ENCODE results near the gene FN1.
"Not testable (repeated sequence)": the region's sequence is repeated elsewhere in the genome, so short reads cannot be mapped to it uniquely, and the experiment has no call there.

The FN1 gene

DNA sequence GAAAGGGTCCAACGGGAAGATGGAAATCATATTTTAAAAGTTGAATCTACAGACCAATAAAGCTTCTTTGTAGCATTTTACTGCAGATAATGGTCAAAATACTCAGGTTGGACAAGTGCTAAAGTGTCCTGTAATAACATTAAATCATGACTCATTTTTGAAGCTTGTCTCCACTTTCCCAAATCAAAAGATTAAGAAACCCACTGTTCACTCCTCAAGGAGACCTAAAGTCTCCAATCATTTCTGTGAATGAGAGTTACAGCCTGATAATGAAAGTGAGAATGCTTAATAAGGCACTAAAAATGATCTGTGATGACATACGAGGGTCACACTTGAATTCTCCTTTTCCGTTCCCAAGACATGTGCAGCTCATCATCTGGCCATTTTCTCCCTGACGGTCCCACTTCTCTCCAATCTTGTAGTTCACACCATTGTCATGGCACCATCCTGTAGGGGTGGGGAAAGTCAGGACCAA, 70.6 kb downstream of the FN1 start:
- no peak for DNase-seq (ENCODE audit: low read depth)

- no peak for DNase-seq (ENCODE audit: low read depth)
These were observed 71.4 kb downstream of the FN1 start for GRCh38 chr2:215364157-215365155.

- no peak for DNase-seq (ENCODE audit: low read depth)
These were observed 72.3 kb downstream of the FN1 start for GRCh38 chr2:215363461-215364156.

GRCh38 chr2:215363039-215363438, 72.8 kb downstream of the FN1 start:
- DNase-seq (ENCODE audit: low read depth), result no peak

DNA sequence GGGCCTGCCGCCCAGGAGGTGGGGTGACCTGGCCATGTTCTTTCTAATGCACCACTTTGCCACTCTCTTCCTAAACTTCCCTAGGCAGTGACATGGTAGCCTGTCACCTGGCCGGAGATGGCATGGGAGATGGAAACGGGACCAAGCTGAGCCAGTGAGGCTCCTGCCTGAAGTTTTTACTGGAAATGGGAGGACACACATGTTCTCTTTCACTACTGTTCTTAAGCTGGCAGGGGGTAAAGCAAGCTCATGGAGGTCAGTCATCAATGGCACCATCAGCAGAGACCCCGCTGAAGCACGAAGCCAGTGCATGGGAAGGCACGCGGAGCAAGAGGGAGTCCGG, 73.3 kb downstream of the FN1 start:
- DNase-seq (ENCODE audit: low read depth), result no peak

DNA sequence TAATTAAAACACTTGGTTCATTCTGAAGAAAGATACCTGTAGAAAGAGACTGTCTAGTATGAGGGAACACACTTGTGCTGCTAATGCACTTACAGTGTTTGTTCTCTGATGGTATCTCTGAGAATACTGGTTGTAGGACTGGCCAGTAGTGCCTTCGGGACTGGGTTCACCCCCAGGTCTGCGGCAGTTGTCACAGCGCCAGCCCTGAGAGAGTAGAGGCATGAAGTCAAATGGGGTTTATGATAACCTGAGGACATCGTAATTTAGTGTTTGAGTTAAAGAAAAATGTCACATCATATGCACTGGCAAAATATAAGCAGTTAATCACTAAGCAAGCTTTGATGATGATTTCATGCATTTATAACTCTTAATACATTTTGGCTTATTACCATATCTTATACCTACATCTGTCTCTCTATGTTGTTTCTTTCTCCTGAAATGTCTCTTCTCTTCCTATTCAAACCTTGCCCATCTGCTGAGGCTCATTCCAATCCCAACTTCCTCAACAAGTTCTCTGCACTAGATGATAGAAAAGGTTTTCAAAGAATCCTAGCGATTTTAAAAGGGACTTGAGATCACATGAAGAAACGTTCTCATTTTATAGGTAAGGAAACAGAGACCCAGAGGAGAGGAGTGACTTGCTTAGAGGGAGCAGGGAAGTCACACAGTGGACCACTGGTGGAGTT, 73.8 kb downstream of the FN1 start:
- no peak for DNase-seq (ENCODE audit: low read depth)

DNA sequence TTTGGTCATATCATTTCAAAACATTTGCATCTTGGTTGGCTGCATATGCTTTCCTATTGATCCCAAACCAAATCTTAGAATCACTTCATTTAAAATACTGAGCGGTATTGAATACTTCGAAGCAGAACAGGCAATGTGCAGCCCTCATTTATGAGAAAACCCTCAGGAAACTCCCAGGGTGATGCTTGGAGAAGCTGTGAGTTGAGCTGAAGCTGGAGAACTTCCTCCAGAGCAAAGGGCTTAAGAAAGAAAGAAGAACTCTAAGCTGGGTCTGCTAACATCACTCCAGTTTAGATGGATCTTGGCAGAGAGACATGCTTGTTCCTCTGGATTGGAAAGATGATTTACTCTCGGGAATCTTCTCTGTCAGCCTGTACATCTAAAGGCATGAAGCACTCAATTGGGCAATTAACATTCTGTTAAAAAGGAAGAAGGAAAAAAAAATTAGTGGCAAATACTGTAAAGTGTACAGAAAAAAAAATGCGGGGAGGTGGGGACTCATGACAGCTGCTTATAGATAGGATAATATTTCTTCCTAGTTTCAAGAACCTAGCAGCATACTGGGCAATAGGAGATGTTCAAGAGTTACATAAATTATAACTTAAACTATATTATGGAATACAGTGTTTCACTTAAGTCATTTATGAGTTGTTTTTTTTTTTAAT, 74.5 kb downstream of the FN1 start:
- DNase-seq (ENCODE audit: low read depth), result no peak

DNA sequence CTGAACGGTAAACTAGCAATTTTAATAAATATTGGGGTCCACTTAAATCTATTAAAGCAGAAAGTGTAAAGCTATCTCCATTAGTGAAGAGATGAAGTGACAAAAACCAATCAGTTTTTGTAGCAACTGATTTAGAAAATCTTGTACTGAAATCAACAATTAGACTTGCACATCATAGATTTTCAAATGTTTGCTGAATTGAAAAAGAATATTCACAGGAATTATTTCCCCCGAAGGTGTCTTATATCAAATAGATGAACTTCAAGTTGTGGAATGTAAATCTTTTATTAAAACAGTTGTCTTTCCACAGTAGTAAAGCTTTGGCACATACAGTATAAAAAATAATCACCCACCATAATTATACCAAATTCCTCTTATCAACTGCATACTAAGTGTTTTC, 75.3 kb downstream of the FN1 start:
- DNase-seq (ENCODE audit: low read depth), result no peak

DNA sequence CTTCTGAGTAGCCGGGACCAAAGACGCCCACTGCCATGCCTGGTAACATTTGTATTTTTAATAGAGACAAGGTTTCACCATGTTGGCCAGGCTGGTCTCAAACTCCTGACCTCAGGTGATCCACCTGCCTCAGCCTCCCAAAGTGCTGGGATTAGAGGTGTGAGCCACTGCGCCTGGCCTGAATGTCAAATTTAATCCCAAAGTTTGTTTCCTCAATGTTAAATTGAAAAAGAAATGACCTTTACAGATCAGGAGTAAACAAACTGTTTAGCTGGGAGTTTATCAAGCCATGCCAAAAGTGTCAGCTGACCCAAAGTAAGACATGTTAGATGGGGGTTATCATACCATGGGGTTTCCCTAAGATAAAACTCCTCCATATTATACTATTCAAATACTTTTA, 75.8 kb downstream of the FN1 start:
- not testable (repeated sequence) for DNase-seq (ENCODE audit: low read depth)

GRCh38 chr2:215359576-215359922, 76.3 kb downstream of the FN1 start:
- no peak for DNase-seq (ENCODE audit: low read depth)

DNA sequence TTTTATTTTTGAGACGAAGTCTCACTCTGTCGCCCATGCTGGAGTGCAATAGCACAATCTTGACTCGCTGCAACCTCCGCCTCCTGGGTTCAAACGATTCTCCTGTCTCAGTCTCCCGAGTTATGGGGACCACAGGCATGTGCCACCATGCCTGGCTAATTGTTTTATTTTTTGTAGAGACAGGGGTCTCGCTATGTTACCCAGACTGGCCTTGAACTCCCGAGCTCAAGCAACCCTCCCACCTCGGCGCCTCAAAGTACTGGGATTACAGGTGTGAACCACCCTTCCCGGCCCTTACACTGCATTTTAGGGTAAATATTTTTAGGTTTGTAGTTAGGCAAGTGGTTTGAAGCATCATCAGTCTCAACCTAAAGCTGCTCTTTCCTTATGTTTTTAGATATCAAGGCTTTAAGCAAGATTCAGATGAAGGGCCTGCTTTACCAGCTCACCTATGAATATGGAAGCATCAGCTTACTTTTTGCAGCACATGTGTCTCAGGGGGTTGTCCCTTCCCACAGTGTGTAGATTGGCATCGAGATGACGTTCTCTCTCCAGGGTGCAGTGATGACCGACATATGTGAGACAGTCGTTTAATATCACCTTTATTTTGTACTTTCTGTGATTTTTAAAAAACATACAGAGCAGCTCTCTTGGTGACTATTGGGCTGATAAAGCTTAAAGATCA, 76.8 kb downstream of the FN1 start:
- DNase-seq (ENCODE audit: low read depth), result no peak

- DNase-seq (ENCODE audit: low read depth), result no peak
These were observed 77.5 kb downstream of the FN1 start for GRCh38 chr2:215358312-215358845.

- no peak for DNase-seq (ENCODE audit: low read depth)
These were observed 78.2 kb downstream of the FN1 start for GRCh38 chr2:215357660-215358059.

GRCh38 chr2:215356948-215357461, 78.9 kb downstream of the FN1 start:
- DNase-seq (ENCODE audit: low read depth), result no peak

DNA sequence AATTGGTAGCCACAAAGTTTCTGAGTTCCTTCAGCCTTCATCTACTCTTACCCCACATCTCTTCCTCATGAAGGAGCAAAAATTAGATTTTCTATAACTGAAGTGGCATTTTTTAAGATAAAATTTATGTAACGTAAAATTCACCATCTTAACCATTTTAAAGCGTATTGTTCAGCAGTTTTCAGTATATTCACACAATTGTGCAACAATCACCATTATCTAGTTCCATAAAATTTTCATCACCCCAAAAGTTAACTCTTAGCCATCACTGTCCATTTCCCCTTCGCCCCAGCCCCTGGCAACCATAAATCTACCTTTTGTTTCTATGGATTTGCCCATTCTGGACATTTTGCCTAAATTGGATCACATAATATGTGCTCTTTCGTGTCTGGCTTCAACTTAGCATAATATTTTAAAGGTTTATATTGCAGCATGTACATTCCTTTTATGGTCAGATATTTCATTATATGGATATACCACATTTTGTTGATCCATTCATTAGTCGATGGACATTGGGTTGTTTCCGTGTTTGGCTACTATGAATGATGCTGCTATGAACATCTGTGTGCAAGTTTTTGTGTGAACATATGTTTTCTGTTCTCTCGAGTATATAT, 79.4 kb downstream of the FN1 start:
- DNase-seq (ENCODE audit: low read depth), result no peak

GRCh38 chr2:215355801-215356200, 80.1 kb downstream of the FN1 start:
- no peak for DNase-seq (ENCODE audit: low read depth)

GRCh38 chr2:215354771-215355695, 80.8 kb downstream of the FN1 start:
- DNase-seq (ENCODE audit: low read depth), result no peak

DNA sequence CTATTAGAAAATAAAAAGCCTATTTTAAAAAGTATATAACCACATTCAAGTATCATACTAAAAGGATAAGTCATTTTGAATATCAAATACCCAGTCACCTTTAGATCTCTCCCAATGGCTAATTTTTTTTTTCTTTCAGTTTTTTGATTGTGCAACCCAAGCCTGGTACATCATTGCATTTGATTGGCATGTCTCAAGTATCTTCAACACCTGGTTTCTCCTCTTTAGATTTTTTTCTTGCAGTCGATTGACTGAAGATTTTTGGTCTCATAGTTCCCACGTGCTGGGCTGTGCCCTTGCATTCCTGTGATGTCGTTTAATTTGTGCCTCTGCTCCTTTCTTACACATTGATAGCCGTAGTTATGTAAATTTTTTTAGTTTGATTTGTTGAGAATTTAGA, 83.3 kb downstream of the FN1 start:
- no peak for DNase-seq (ENCODE audit: low read depth)

DNA sequence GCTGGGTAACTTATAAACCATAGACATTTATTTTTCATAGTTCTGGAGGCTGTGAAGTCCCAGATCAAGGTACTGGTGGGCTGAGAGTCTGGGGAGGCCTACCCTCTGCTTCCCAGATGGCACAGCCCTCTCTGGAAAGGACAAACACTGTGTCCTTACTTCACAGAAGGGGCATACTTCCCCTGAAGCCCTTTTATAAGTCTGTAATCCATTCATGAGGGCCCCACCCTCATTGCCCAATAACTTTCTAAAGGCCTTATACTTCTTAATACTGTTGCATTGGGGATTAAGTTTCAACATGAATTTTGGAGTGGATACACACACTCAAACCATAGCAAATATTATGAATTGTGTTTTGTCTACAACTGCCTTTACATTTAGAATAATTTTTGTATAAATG, 88.0 kb downstream of the FN1 start:
- DNase-seq (ENCODE audit: low read depth), result no peak

Measured in HS-5 (cell line).